Sigmoid colon (tissue), 7 donors: ENCODE measurements around the gene ARHGAP42. TPM values are rescaled to one million over a fixed set of nuclear protein-coding genes. Genes with fewer than 3 reads are reported as not detected.
A peak's percentile ranks its signal among the peaks of the same experiment; 100 is the strongest.

ENCODE experiments used
- DNase-seq: peaks from one replicate; pipeline ENCODE4 v3.0.0-alpha.2; 2019
- H3K27ac ChIP-seq, 4 donors: fragments of 200-600 bp; sonication (generic); one replicate each; pipeline ENCODE4 v1.5.1; 2016 to 2019; ENCODE audit warnings: mild to moderate bottlenecking in 1 of 4
- H3K27me3 ChIP-seq, 3 donors: fragments of 200-600 bp; sonication (generic); one replicate each; pipeline ENCODE4 v1.5.1; 2019; ENCODE audit warnings: mild to moderate bottlenecking in 1 of 3
- H3K36me3 ChIP-seq, 4 donors: fragments of 200-600 bp; sonication (generic); one replicate each; pipeline ENCODE4 v1.5.1; 2016 to 2019
- H3K4me1 ChIP-seq, 4 donors: fragments of 200-600 bp; sonication (generic); one replicate each; pipeline ENCODE4 v1.5.1; 2017 to 2019
- H3K4me3 ChIP-seq, 4 donors: fragments of 200-600 bp; sonication (generic); one replicate each; pipeline ENCODE4 v1.5.1; 2017 to 2019; ENCODE audit warnings: mild to moderate bottlenecking in 2 of 4, moderate library complexity in 1 of 4
- H3K9me3 ChIP-seq, 4 donors: fragments of 200-600 bp in 3 of 4; sonication (generic) in 3 of 4; one replicate each; pipeline versions ENCODE4 v1.5.1 to v1.6.1; 2013 to 2019
- CTCF ChIP-seq, 4 experiments: fragments of 450-650 bp in 3 of 4; fragments of 200-600 bp in 1 of 4; IDR thresholded peaks; one replicate each; pipeline ENCODE4 v1.5.1; 2016 to 2019; ENCODE audit warnings: antibody characterized with exemption in 4 of 4, mild to moderate bottlenecking in 3 of 4, moderate library complexity in 2 of 4
- EP300 ChIP-seq, 4 donors: sonication (generic); formaldehyde crosslinking; IDR thresholded peaks; one replicate each; pipeline ENCODE4 v1.6.1; 2017; ENCODE audit warnings: antibody characterized with exemption in 4 of 4
- POLR2A ChIP-seq, 2 donors: fragments of 450-650 bp; IDR thresholded peaks; one replicate each; pipeline ENCODE4 v1.6.1; 2016; ENCODE audit warnings: antibody characterized with exemption in 2 of 2, mild to moderate bottlenecking in 2 of 2, moderate library complexity in 2 of 2
- POLR2AphosphoS5 ChIP-seq, 4 donors: sonication (generic); formaldehyde crosslinking; IDR thresholded peaks; one replicate each; pipeline ENCODE4 v1.6.1; 2017; ENCODE audit warnings: antibody characterized with exemption in 4 of 4
- WGBS, 2 donors: extraction: QIAGEN DNeasy Blood & Tissue Kit; methylation state at CpG; one replicate each; pipeline ENCODE4 v1.1.7; 2013; 5-methylcytosine and 5-hydroxymethylcytosine counted together
- intact Hi-C: fragments of 100-400 bp; cut with DNase I; formaldehyde crosslinking; loops from one replicate; pipeline ENCODE4 v1.15.1; 2023
- polyA plus RNA-seq, 3 donors: library from polyadenylated mRNA; stranded (reverse); fragments of 200-250 nt; gene quantifications; one replicate each; pipeline ENCODE4 v1.2.3, GENCODE V29; 2013
- total RNA-seq, 4 donors: library from RNA; depleted of rRNA; stranded (reverse); fragments of >200 nt; gene quantifications; one replicate each; pipeline ENCODE4 v1.1.0, GENCODE V29; 2016
- donor health status: healthy with polysubstance abuse.
- donor health status: Bipolar disorder and iron deficiency.
- donor health status: healthy.

The ARHGAP42 gene
- total and polyA plus RNA-seq, 7 donors, result 4.2 to 16.9 (median 6.4) TPM

DNA sequence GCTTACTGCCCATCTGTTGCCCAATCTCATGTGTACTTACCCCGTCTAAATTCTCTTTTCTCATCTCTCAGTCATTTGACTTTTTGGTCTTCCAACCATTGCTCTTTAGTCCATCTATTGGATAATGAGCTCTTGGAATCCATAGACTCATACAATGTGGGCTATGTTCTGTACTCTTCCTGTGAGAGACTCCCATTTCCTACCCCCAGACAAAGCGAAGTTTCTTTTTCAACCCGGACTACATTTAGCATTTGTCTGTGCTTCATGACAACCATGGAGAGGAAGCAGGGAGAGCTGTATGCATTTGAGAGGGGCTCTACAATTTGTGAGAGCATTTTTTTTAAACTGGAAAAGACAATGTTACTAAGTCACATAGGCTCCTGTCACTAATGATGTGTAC, 4.0 kb upstream of the ARHGAP42 start:
- H3K36me3 ChIP-seq, result no peaks in the 10 kb centered on the region
- peak overlapping the region in 2 of 4 donors; percentile 5 to 13 for H3K27ac ChIP-seq
- H3K9me3 ChIP-seq, result no peaks in the 10 kb centered on the region
- intact Hi-C loops, result no loop called here
- H3K4me3 ChIP-seq, result no peak overlapping the region
- DNase-seq, result no peak
- peaks cover 0 to 29% (median 9%) of the 10 kb centered on the region in 4 donors for H3K4me1 ChIP-seq
- TF ChIP-seq CTCF (IDR thresholded peaks at IDR 0.05) (no peak), EP300 (IDR thresholded peaks at IDR 0.05) (no peak), POLR2A (IDR thresholded peaks at IDR 0.05) (no peak), POLR2AphosphoS5 (IDR thresholded peaks at IDR 0.05) (no peak)
- no peaks in the 10 kb centered on the region for H3K27me3 ChIP-seq
- 87 to 90% methylated on average over 3 of the region's 3 CpGs for WGBS, 2 donors

DNA sequence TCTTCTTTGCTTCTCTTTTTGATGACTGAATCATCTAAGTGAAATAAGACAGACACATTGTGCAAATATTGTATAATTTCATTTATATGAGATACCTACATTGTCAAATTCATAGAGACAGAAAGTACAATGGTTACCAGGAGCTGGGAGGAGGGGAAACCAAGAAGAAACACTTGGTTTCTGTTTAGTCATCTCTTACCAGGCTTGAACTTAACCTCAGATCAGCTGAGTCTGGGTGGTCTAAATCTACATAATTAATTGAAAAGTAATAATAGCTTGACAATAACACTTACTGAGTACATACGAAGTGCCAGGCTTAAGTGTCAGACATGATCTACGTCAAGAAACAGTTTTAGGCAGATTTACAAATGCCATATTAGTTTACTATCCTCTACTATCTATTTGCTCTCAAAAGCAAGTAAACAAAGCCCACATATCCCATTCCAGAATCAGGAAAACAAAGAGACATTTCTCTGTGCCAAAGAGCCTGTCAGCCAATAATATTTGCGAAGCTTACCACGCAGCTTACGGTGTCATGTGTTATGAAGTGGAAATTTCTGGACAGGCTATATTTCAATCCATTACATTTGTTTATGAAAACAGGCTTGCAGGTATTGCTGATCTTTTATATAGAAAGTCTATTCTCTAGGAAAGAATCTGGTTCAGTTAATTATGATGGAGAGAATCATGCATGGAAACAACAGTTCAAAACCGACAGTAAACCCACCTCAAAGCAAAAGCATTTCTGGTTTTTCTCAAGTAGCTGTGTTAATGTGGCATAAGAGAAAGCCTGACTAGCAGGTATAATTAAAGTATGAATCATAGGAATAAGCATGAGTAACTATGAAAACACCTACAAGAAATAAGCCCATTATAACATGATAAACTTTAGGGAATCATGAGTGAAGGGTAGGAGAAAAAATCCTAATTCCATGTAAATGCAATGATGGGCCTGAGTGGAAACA, 2.7 kb upstream of the ARHGAP42 start:
- H3K9me3 ChIP-seq, result no peaks in the 10 kb centered on the region
- H3K27ac ChIP-seq, result peak overlapping the region; percentile 23 to 63 (median 40)
- H3K27me3 ChIP-seq, result no peaks in the 10 kb centered on the region
- no peak for DNase-seq
- 75 to 79% methylated on average over 6 of the region's 6 CpGs for WGBS, 2 donors
- intact Hi-C loops, result loop anchor here (5.0 kb wide), 2 partner anchors 107 to 248 kb away; no protein-coding TSS in a partner anchor
- H3K4me3 ChIP-seq, result no peak overlapping the region
- H3K36me3 ChIP-seq, result no peaks in the 10 kb centered on the region
- TF ChIP-seq POLR2AphosphoS5 (IDR thresholded peaks at IDR 0.05) (peak in 2 of 4 donors; percentile 30 to 53), CTCF (IDR thresholded peaks at IDR 0.05) (no peak)
- H3K4me1 ChIP-seq, result peaks cover 0 to 41% (median 16%) of the 10 kb centered on the region in 4 donors

DNA sequence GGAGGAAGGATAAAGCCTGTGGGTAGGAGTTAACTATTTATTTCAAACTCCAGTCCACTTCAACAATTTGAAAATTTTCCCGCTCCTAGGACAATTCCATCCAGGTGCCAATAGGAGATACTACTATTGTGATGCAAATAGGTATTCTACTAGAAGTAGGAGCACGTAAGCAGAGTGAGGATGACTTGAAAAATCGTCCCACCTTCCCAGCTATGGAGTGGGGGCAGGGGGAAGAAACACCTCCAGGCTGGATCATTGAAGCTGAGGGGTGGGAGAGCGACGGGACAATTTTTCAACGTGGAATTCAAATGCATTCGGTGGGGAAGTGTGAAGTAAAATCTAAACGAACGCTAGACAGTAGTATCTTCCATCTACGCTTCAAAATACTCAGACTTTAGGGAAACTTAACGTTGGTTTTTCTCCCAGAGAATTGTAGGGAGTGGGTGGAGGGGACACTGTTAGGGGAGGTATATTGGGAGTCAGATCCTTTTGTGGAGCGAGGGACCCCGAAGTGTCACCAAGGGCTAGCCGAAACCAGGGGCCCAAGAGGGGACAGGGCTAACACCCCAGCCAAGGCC, 523 bp upstream of the ARHGAP42 start:
- H3K27ac ChIP-seq, result peak overlapping the region; percentile 73 to 81 (median 79)
- H3K9me3 ChIP-seq, result no peaks in the 10 kb centered on the region
- no peaks in the 10 kb centered on the region for H3K27me3 ChIP-seq
- peak overlapping the region; percentile 64 to 76 (median 76) for H3K4me3 ChIP-seq
- intact Hi-C loops, result loop anchor here (5.0 kb wide), 2 partner anchors 109 to 246 kb away; no protein-coding TSS in a partner anchor
- no peak for DNase-seq
- H3K36me3 ChIP-seq, result no peaks in the 10 kb centered on the region
- WGBS, 2 donors, result 44 to 46% methylated on average over 14 of the region's 14 CpGs
- peaks cover 0 to 41% (median 16%) of the 10 kb centered on the region in 4 donors for H3K4me1 ChIP-seq
- TF ChIP-seq POLR2A (IDR thresholded peaks at IDR 0.05) (no peak), EP300 (IDR thresholded peaks at IDR 0.05) (no peak), POLR2AphosphoS5 (IDR thresholded peaks at IDR 0.05) (no peak), CTCF (IDR thresholded peaks at IDR 0.05) (no peak)

DNA sequence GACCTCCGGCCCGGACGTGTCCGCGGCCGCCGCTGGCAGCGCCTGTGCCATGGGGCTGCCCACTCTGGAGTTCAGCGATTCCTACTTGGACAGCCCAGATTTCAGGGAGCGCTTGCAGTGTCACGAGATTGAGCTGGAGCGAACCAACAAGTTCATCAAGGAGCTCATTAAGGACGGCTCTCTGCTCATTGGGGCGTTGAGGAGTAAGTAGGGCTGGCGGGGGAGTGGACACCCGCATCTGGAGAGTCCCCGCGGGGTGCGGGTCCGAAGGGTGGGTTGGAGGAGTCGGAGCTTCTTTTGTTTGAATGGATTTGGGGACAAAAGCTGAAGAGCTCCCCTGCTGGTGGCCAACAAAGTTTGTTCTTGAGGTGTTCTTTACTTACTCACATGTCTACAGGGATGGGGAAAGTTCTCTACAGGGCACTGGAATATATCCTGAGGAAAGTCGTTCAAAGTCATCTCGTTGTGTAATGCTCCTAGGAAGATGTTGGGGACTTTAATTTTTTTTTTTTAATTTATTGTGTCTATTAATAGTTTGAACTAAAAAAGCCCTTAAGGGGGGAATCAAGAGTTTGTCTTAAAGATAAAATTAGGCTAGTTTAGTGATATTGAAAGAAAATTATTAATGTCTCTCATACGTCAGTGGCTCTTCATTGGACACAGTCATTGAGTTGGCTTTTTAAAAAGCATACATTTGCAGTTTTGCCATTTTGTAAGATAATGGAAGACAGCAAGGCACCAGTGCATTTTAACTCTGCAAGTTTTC, 725 bp downstream of the ARHGAP42 start:
- peak overlapping the region; percentile 64 to 76 (median 76) for H3K4me3 ChIP-seq
- WGBS, 2 donors, result 1% methylated on average over 24 of the region's 24 CpGs
- no peak for TF ChIP-seq EP300 (IDR thresholded peaks at IDR 0.05)
- TF ChIP-seq POLR2A (IDR thresholded peaks at IDR 0.05), result no peak
- peak in 3 of 4 experiments; percentile 55 to 65 (median 57) for TF ChIP-seq CTCF (IDR thresholded peaks at IDR 0.05)
- peak in 2 of 4 donors; percentile 27 to 59 for TF ChIP-seq POLR2AphosphoS5 (IDR thresholded peaks at IDR 0.05)
- H3K36me3 ChIP-seq, result no peaks in the 10 kb centered on the region
- H3K9me3 ChIP-seq, result no peaks in the 10 kb centered on the region
- peak; percentile 72 for DNase-seq
- H3K27ac ChIP-seq, result peak overlapping the region; percentile 73 to 81 (median 79)
- intact Hi-C loops, result loop anchor here (5.0 kb wide), 2 partner anchors 111 to 244 kb away; no protein-coding TSS in a partner anchor
- no peaks in the 10 kb centered on the region for H3K27me3 ChIP-seq
- peaks cover 0 to 41% (median 16%) of the 10 kb centered on the region in 4 donors for H3K4me1 ChIP-seq
